Neutrophil (primary cell): ENCODE results near the gene GRIK2.

Experiments used
- H3K27ac ChIP-seq: fragments of 200-600 bp; sonication (generic); 2 replicates; pipeline ENCODE4 v1.5.1; 2016; ENCODE audit warnings: mild to moderate bottlenecking, moderate library complexity
- H3K27me3 ChIP-seq: fragments of 200-600 bp; sonication (generic); 2 replicates; pipeline ENCODE4 v1.6.0; 2016; ENCODE audit warnings: mild to moderate bottlenecking
- H3K36me3 ChIP-seq: fragments of 200-600 bp; sonication (generic); 2 replicates; pipeline ENCODE4 v1.5.1; 2017
- H3K4me1 ChIP-seq, 2 experiments: fragments of 200-600 bp in 1 of 2; sonication (generic) in 1 of 2; 1 replicate in 1 of 2; 2 replicates in 1 of 2; pipeline versions ENCODE4 v1.5.1 to v1.6.1; 2013 to 2016; ENCODE audit warnings: low read depth in 1 of 2, low read length in 1 of 2, mild to moderate bottlenecking in 1 of 2, moderate library complexity in 1 of 2; ENCODE audit not compliant: control insufficient read depth in 1 of 2, insufficient read depth in 1 of 2
- H3K4me3 ChIP-seq, 2 experiments: fragments of 200-600 bp in 1 of 2; sonication (generic) in 1 of 2; 1 replicate in 1 of 2; 2 replicates in 1 of 2; pipeline ENCODE4 v1.5.1; 2013 to 2016; ENCODE audit warnings: low read depth in 1 of 2, low read length in 1 of 2, mild to moderate bottlenecking in 1 of 2, moderate library complexity in 1 of 2
- H3K9me3 ChIP-seq: fragments of 200-600 bp; sonication (generic); 2 replicates; pipeline ENCODE4 v1.5.1; 2016
- CTCF ChIP-seq: fragments of 200-600 bp; sonication (generic); IDR thresholded peaks from 2 replicates; pipeline ENCODE4 v1.5.1; 2016; ENCODE audit warnings: antibody characterized with exemption

Gene GRIK2

GRCh38 chr6:101779051-101779844, 385.7 kb downstream of the GRIK2 start:
- no peaks in the 10 kb centered on the region for H3K36me3 ChIP-seq
- H3K9me3 ChIP-seq = no peaks in the 10 kb centered on the region
- H3K27me3 ChIP-seq = no peaks in the 10 kb centered on the region
- H3K27ac ChIP-seq = no peak overlapping the region
- no peak for TF ChIP-seq CTCF
- no peaks in the 10 kb centered on the region for H3K4me1 ChIP-seq
- no peak overlapping the region for H3K4me3 ChIP-seq

DNA sequence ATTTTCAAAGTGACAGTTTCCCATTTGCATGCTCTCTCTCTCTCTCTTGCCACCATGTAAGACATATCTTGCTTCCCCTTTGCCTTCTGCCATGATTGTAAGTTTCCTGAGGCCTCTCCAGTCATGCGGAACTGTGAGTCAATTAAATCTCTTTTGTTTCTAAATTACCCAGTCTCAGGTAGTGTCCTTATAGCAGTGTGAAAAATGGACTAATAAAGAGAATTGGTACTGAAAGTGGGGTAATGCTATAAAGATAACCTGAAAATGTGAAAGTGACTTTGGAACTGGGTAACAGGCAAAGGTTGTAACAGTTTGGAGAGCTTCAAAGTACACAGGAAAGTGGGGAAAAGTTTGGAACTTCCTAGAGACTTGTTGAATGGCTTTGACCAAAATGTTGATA, 389.8 kb downstream of the GRIK2 start:
- H3K27ac ChIP-seq = no peak overlapping the region
- H3K27me3 ChIP-seq = no peaks in the 10 kb centered on the region

GRCh38 chr6:101784094-101784493, 390.6 kb downstream of the GRIK2 start:
- no peak overlapping the region for H3K4me3 ChIP-seq
- H3K27me3 ChIP-seq = no peaks in the 10 kb centered on the region
- no peak for TF ChIP-seq CTCF
- H3K9me3 ChIP-seq = no peaks in the 10 kb centered on the region
- H3K27ac ChIP-seq = no peak overlapping the region
- H3K4me1 ChIP-seq = no peaks in the 10 kb centered on the region
- no peaks in the 10 kb centered on the region for H3K36me3 ChIP-seq

More for the DNA sequence above, 389.8 kb downstream of the GRIK2 start:
- no peak for TF ChIP-seq CTCF
- Histone ChIP-seq H3K4me1 (no peaks in the 10 kb centered on the region), H3K4me3 (no peak overlapping the region), H3K9me3 (no peaks in the 10 kb centered on the region), H3K36me3 (no peaks in the 10 kb centered on the region)

DNA sequence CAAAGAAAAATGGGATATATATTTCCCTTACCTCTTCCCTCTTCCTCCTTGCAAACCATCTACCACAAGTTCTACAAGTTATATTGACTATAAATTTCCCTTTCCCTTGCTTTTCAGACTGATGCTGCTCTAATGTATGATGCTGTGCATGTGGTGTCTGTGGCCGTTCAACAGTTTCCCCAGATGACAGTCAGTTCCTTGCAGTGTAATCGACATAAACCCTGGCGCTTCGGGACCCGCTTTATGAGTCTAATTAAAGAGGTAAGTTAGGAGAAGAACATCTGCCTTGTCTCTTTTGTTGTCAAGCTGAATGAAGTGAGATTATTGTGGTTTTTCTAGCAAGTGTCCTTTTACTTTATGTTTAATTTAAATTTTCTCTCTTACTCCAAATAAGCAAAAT, 406.0 kb downstream of the GRIK2 start:
- no peak for TF ChIP-seq CTCF
- H3K4me3 ChIP-seq = no peak overlapping the region

DNA sequence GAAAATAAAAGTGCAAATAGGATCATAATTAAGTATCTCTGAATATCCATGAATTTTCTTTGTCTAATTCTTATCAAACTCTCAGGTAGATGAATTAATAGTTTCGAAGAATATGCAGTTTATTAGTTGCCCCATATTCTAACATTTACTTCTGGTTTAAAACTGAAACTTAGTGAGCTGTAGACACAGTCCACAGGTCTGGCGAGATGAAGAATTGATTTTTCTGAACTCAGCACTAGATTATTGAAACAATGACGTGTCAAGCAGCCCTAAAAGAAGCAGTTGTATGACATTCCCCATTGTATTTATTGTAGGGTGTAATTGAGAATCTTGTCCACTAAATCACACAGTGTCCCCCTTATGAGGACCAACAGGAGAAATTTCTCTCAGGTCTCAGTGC, 407.1 kb downstream of the GRIK2 start:
- Histone ChIP-seq H3K4me3 (no peak overlapping the region), H3K4me1 (no peaks in the 10 kb centered on the region), H3K9me3 (no peaks in the 10 kb centered on the region), H3K27me3 (no peaks in the 10 kb centered on the region), H3K27ac (no peak overlapping the region), H3K36me3 (no peaks in the 10 kb centered on the region)
- TF ChIP-seq CTCF = no peak

More for the DNA sequence above, 406.0 kb downstream of the GRIK2 start:
- Histone ChIP-seq H3K36me3 (no peaks in the 10 kb centered on the region), H3K27me3 (no peaks in the 10 kb centered on the region), H3K4me1 (no peaks in the 10 kb centered on the region), H3K9me3 (no peaks in the 10 kb centered on the region), H3K27ac (no peak overlapping the region)
